ENCODE measurements around the gene DSCAM. TPM values are rescaled to one million over a fixed set of nuclear protein-coding genes. Genes with fewer than 3 reads are reported as not detected.

Gene DSCAM
- total and polyA plus RNA-seq, 2 donors (not counting 1 experiment from before 2014, with no cell fraction given), result not detected

DNA sequence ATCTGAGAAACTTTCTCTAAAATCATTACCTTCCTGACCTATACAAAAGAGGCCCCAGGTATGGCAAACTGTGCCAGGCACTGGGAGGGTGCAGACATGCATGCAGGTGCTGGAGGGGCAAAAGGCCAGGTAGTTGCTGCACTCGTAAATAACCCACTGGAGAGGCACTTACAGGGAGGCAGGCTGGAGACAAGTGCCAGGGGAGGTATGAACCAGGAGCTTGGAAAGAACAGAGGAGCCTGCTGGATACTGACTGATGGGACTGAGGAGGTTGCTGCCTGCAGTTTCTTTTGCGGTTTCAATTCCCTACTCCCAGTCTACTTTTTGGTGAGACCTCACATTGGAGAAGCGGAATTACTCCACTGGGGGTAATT lies 113.9 kb downstream of the DSCAM start:
- no peak overlapping the region for H3K4me2 ChIP-seq (replicated peaks; ENCODE audit: low read depth, low read length, poor library complexity, severe bottlenecking)
- peaks cover 0 to 3% (median 0%) of the 10 kb centered on the region in 3 donors for H3K9me3 ChIP-seq (ENCODE audit: control extremely low read depth in 1 of 3, control insufficient read depth in 2 of 3, insufficient read depth in 1 of 3, low read length in 2 of 3)
- no peak overlapping the region for H2AFZ ChIP-seq (ENCODE audit: insufficient read depth, low read depth, low read length, poor library complexity, severe bottlenecking)
- H3K27ac ChIP-seq (ENCODE audit: low read length in 2 of 2), result no peak overlapping the region
- H3K79me2 ChIP-seq (ENCODE audit: control insufficient read depth, insufficient read depth, low read length), result no peaks in the 10 kb centered on the region
- Mint-ChIP-seq H3K4me1 (no peaks in the 10 kb centered on the region), H3K27ac (no peak overlapping the region), H3K4me3 (no peak overlapping the region), H3K27me3 (no peaks in the 10 kb centered on the region), H3K9me3 (ENCODE audit: insufficient read depth) (no peaks in the 10 kb centered on the region)
- intact Hi-C loops (cut with micrococcal nuclease), result no loop called here
- ChIA-PET CTCF (no interaction called here), POLR2A (no interaction called here)
- H3K36me3 ChIP-seq (replicated peaks in 1 of 2; ENCODE audit: control extremely low read depth in 1 of 2, control insufficient read depth in 1 of 2, extremely low read depth in 1 of 2, insufficient read depth in 2 of 2, low read length in 1 of 2), result no peaks in the 10 kb centered on the region
- DNase-seq (no peak), ATAC-seq (ENCODE audit: low read depth) (no peak)
- TF ChIP-seq, protein P1, sequence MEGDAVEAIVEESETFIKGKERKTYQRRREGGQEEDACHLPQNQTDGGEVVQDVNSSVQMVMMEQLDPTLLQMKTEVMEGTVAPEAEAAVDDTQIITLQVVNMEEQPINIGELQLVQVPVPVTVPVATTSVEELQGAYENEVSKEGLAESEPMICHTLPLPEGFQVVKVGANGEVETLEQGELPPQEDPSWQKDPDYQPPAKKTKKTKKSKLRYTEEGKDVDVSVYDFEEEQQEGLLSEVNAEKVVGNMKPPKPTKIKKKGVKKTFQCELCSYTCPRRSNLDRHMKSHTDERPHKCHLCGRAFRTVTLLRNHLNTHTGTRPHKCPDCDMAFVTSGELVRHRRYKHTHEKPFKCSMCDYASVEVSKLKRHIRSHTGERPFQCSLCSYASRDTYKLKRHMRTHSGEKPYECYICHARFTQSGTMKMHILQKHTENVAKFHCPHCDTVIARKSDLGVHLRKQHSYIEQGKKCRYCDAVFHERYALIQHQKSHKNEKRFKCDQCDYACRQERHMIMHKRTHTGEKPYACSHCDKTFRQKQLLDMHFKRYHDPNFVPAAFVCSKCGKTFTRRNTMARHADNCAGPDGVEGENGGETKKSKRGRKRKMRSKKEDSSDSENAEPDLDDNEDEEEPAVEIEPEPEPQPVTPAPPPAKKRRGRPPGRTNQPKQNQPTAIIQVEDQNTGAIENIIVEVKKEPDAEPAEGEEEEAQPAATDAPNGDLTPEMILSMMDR (IDR thresholded peaks at IDR 0.05), result no peak
- no peak for TF ChIP-seq EZH2 (IDR thresholded peaks at IDR 0.05; ENCODE audit: borderline replicate concordance, insufficient read depth, low read depth, low read length, poor library complexity, severe bottlenecking)
- H3K27me3 ChIP-seq (replicated peaks in 1 of 4; ENCODE audit: control extremely low read depth in 1 of 4, control insufficient read depth in 3 of 4, insufficient read depth in 4 of 4, low read length in 3 of 4), result no peaks in the 10 kb centered on the region
- H4K20me1 ChIP-seq (ENCODE audit: control insufficient read depth, insufficient read depth, low read length, poor library complexity, severe bottlenecking), result no peaks in the 10 kb centered on the region
- no peak overlapping the region for H3K9ac ChIP-seq (ENCODE audit: low read length)
- WGBS (ENCODE audit: insufficient coverage), result 88% methylated on average over 1 of the region's 3 CpGs
- H3K4me3 ChIP-seq (ENCODE audit: control extremely low read depth in 1 of 5, extremely low read depth in 1 of 5, insufficient read depth in 1 of 5, low read depth in 2 of 5, low read length in 4 of 5), result no peak overlapping the region
- H3K4me1 ChIP-seq (ENCODE audit: control insufficient read depth in 2 of 2, insufficient read depth in 2 of 2, low read length in 2 of 2), result no peaks in the 10 kb centered on the region

- Mint-ChIP-seq H3K27me3 (no peaks in the 10 kb centered on the region), H3K4me1 (no peaks in the 10 kb centered on the region), H3K9me3 (ENCODE audit: insufficient read depth) (no peaks in the 10 kb centered on the region), H3K4me3 (no peak overlapping the region), H3K27ac (no peak overlapping the region)
- Histone ChIP-seq H3K36me3 (replicated peaks in 1 of 2; ENCODE audit: control extremely low read depth in 1 of 2, control insufficient read depth in 1 of 2, extremely low read depth in 1 of 2, insufficient read depth in 2 of 2, low read length in 1 of 2) (no peaks in the 10 kb centered on the region), H3K4me2 (replicated peaks; ENCODE audit: low read depth, low read length, poor library complexity, severe bottlenecking) (no peak overlapping the region), H3K79me2 (ENCODE audit: control insufficient read depth, insufficient read depth, low read length) (no peaks in the 10 kb centered on the region), H3K4me3 (ENCODE audit: control extremely low read depth in 1 of 5, extremely low read depth in 1 of 5, insufficient read depth in 1 of 5, low read depth in 2 of 5, low read length in 4 of 5) (no peak overlapping the region), H4K20me1 (ENCODE audit: control insufficient read depth, insufficient read depth, low read length, poor library complexity, severe bottlenecking) (no peaks in the 10 kb centered on the region), H3K27ac (ENCODE audit: low read length in 2 of 2) (no peak overlapping the region), H3K27me3 (replicated peaks in 1 of 4; ENCODE audit: control extremely low read depth in 1 of 4, control insufficient read depth in 3 of 4, insufficient read depth in 4 of 4, low read length in 3 of 4) (no peaks in the 10 kb centered on the region), H3K9ac (ENCODE audit: low read length) (no peak overlapping the region), H2AFZ (ENCODE audit: insufficient read depth, low read depth, low read length, poor library complexity, severe bottlenecking) (no peak overlapping the region), H3K4me1 (ENCODE audit: control insufficient read depth in 2 of 2, insufficient read depth in 2 of 2, low read length in 2 of 2) (no peaks in the 10 kb centered on the region), H3K9me3 (ENCODE audit: control extremely low read depth in 1 of 3, control insufficient read depth in 2 of 3, insufficient read depth in 1 of 3, low read length in 2 of 3) (peaks cover 0 to 4% (median 0%) of the 10 kb centered on the region in 3 donors)
- CTCF ChIA-PET, result no interaction called here
- TF ChIP-seq EZH2 (IDR thresholded peaks at IDR 0.05; ENCODE audit: borderline replicate concordance, insufficient read depth, low read depth, low read length, poor library complexity, severe bottlenecking), result no peak
- TF ChIP-seq, protein P1 (IDR thresholded peaks at IDR 0.05), result no peak
- POLR2A ChIA-PET, result no interaction called here
- no CpG with 5 or more reads among the region's 4 CpGs for WGBS (ENCODE audit: insufficient coverage)
- no peak for DNase-seq
- intact Hi-C loops (cut with micrococcal nuclease), result no loop called here
- no peak for ATAC-seq (ENCODE audit: low read depth)
Measured at GRCh38 chr21:40732253-40733023, 114.5 kb downstream of the DSCAM start.
